Astrocyte of the spinal cord (primary cell): ENCODE data around the gene PLD3.

Experiments used
- DNase-seq: peaks from one replicate; pipeline ENCODE4 v3.0.0; 2011; ENCODE audit warnings: low read depth, low spot score
- H3K4me3 ChIP-seq: 2 replicates; pipeline ENCODE4 v1.5.1; 2011; ENCODE audit warnings: low read depth, mild to moderate bottlenecking, low read length, moderate library complexity
- in situ Hi-C: cut with HindIII; loops from 2 replicates; pipeline ENCODE4 v1.10.0; 2017; ENCODE audit warnings: low sequenced_read_pairs
- TF ChIP-seq, protein P1 (sequence below): IDR thresholded peaks from 2 replicates; pipeline ENCODE4 v1.5.1; 2012; ENCODE audit warnings: low read depth, mild to moderate bottlenecking, low read length, inconsistent platforms

The PLD3 gene

GRCh38 chr19:40337594-40337993, 10.9 kb upstream of the PLD3 start:
- H3K4me3 ChIP-seq = no peak overlapping the region
- DNase-seq = no peak
- TF ChIP-seq, protein P1, sequence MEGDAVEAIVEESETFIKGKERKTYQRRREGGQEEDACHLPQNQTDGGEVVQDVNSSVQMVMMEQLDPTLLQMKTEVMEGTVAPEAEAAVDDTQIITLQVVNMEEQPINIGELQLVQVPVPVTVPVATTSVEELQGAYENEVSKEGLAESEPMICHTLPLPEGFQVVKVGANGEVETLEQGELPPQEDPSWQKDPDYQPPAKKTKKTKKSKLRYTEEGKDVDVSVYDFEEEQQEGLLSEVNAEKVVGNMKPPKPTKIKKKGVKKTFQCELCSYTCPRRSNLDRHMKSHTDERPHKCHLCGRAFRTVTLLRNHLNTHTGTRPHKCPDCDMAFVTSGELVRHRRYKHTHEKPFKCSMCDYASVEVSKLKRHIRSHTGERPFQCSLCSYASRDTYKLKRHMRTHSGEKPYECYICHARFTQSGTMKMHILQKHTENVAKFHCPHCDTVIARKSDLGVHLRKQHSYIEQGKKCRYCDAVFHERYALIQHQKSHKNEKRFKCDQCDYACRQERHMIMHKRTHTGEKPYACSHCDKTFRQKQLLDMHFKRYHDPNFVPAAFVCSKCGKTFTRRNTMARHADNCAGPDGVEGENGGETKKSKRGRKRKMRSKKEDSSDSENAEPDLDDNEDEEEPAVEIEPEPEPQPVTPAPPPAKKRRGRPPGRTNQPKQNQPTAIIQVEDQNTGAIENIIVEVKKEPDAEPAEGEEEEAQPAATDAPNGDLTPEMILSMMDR = no peak
- in situ Hi-C loops = no loop called here

GRCh38 chr19:40339018-40339728, 9.3 kb upstream of the PLD3 start:
- H3K4me3 ChIP-seq = no peak overlapping the region
- in situ Hi-C loops = no loop called here
- no peak for DNase-seq
- TF ChIP-seq, protein P1 = no peak

GRCh38 chr19:40341601-40342482, 6.7 kb upstream of the PLD3 start:
- in situ Hi-C loops = no loop called here
- TF ChIP-seq, protein P1 = no peak
- H3K4me3 ChIP-seq = no peak overlapping the region
- no peak for DNase-seq

DNA sequence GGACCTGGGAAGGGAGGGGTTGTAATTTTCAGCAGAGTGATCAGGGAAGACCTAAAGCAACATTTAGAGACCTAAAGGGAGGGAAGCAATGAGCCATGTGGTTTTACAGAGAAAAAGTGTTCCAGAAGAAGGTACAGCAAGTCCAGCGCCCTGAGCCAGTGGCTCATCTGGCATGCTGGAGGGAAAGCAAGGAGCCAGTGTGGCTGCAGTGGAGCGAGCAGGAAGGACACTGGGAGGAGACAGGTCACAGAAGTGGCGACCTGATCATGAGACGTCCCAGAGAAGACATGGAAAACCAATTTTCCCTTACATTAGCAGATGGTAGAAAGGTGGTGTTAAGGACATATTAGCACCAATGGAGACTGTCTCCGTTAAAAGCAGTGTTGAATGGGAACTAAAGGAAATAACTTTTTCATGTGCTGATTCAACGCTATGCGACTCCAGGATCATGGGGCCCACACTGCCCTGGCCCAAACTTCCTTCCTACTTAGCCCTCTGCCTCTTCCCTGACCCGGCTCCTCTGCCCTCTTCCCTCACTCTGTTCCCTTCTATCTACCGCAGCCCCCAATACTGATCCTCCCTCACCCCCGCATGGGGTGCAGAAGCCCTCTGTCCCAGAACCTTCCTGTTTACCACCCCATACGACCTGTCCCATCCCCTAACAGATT, 5.7 kb upstream of the PLD3 start:
- TF ChIP-seq, protein P1 = no peak
- DNase-seq = no peak
- in situ Hi-C loops = no loop called here
- no peak overlapping the region for H3K4me3 ChIP-seq

GRCh38 chr19:40344422-40344821, 4.1 kb upstream of the PLD3 start:
- TF ChIP-seq, protein P1 = no peak
- in situ Hi-C loops = no loop called here
- H3K4me3 ChIP-seq = no peak overlapping the region
- no peak for DNase-seq

DNA sequence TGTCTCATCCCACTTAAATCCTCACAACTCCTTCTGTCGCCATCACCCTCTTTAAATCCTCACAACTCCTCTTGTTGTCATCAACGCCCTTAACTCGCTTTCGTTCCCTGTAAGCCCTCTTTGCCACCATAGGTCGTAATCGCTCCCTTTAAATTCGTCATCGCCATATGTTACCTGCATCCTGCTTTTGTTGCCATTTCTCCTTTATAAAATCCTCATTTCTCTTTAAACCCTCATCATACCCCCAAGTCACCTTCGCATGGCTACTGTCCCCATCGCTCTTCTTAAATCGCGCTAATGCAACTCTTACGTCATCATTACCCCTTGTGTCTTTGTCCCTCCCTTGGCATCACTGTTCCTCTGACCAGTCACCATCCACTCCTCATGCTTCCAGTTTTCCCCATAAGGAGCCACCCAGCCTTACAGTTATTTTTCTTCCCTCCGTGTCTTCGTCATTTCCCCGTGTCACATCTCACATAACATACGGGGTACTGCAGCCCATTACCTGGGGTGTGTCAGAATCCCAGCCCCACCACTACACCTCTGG, 539 bp downstream of the PLD3 start:
- TF ChIP-seq, protein P1 = no peak
- DNase-seq = peak; percentile 54
- peak overlapping the region; percentile 88 for H3K4me3 ChIP-seq
- in situ Hi-C loops = no loop called here
